DLD1 (cell line): ENCODE measurements around the gene PLAGL2.
"Not testable (repeated sequence)": the region's sequence is repeated elsewhere in the genome, so short reads cannot be mapped to it uniquely, and the experiment has no call there.

Source experiments
- in situ Hi-C: cut with HindIII; loops from 2 replicates; pipeline ENCODE4 v1.10.0; 2017; ENCODE audit warnings: low sequenced_read_pairs

Gene PLAGL2, protein sequence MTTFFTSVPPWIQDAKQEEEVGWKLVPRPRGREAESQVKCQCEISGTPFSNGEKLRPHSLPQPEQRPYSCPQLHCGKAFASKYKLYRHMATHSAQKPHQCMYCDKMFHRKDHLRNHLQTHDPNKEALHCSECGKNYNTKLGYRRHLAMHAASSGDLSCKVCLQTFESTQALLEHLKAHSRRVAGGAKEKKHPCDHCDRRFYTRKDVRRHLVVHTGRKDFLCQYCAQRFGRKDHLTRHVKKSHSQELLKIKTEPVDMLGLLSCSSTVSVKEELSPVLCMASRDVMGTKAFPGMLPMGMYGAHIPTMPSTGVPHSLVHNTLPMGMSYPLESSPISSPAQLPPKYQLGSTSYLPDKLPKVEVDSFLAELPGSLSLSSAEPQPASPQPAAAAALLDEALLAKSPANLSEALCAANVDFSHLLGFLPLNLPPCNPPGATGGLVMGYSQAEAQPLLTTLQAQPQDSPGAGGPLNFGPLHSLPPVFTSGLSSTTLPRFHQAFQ

DNA sequence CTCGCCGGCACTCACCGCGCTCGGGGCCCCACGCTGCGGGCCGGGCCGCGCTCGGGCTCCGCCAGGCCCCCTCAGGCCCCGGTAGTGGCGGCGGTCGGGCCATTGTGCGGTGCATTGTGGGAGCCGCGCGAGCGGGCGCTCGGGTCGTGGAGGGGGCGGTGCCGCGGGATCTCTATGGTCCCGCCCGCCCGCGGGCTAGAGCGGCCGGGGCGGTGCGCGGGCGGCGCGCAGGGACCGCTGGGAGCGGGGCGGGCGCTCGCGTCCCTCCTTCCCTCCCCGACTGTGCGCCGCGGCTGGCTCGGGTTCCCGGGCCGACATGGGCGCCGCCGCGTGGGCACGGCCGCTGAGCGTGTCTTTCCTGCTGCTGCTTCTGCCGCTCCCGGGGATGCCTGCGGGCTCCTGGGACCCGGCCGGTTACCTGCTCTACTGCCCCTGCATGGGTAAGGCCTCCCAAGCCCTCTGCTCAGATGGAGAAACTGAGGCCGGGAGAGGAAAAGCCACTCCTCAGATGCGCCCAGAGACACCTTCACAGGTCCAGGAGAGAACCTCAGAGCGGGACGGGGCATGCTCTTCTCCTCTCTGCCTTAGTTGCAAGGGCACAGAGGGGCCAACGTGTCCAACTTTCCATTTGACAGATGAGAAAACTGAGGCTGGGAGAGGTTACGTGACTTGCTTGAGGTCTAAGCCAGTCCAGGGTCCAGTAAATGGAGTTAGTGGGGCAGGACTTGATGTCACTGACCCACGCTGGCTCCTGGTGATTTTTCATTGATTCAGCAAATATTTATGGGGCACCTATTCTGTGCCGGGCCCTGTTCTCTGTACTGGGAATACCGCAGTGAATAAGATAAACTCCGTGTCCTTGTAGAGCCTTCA lies at the start of gene PLAGL2, which contains the start of gene POFUT1:
Gene PLAGL2, minus strand, starts transcription at position 118 of the 873 bp plus-strand sequence. CDS start 5,565 bp downstream, outside the sequence.
Gene POFUT1, plus strand, starts transcription at position 255 of the 873 bp plus-strand sequence. Its CDS starts 62 bp downstream, at position 317.
- in situ Hi-C loops = no loop called here

DNA sequence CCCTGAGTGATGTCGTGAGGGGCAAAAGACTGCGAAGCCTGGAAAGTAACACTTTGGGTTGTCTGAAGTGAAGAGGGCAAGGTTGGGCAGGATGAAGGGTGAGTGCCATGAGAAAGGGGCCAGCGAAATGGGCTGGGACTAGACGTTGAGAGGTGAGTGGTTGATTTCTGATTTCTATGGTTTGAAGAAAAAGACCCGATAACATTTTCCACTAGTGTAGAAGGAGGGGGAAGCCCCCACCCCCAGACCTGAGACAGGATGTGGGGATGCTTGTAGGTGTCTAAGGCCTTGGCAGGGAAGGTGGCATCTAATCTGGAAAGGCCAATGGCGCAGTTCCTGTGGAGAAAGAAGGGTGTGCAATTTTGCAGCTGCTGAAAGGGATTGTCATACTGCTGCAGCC lies 44.6 kb upstream of the PLAGL2 start:
- in situ Hi-C loops = no loop called here

DNA sequence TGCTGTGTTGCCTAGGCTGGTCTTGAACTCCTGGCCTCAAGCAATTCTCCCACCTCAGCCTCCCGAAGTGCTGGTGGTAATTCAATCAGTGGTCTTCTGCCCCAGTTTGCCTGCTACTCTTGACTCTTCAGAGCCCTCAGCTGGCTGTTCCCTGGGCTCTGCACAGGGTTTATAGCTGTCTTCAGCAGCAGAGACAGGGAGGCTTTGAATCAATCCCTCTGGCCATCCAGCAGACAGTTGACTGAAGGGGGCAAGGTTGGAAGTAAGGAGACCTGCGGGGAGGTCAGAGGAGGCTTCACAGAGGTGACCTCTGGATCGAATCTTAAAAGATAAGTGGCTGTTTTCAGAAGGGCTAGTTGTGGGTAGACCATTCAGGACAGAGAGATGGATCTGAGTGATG lies 43.9 kb upstream of the PLAGL2 start:
- in situ Hi-C loops = no loop called here

DNA sequence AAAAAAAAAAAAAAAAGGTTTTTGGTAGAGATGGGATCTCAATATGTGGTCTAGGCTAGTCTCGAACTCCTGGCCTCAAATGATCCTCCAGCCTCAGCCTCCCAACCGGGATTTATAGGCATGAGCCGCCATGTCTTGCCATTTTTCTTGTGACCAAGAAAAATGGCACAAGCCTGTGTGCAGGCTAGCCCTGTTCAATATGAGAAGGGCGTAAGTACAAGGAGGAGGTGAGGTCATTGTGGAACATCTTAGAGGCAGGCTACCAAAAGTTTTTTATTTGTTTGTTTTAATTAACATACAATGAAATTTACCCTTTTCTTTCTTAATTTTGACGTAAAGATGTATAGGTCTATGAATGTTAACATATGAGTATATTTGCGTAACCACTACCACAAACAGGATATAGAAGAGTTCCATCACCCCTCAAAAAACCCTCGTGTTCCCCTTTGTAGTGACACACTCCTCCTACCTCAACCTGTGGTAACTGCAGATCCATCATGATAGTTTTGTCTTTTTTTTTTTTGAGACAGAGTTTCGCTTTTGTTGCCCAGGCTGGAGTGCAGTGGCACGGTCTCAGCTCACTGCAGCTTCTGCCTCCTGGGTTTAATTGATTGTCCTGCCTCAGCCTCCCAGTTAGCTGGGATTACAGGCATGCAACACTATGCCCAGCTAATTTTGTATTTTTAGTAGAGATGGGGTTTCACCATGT lies 41.6 kb upstream of the PLAGL2 start:
- in situ Hi-C loops = no loop called here

DNA sequence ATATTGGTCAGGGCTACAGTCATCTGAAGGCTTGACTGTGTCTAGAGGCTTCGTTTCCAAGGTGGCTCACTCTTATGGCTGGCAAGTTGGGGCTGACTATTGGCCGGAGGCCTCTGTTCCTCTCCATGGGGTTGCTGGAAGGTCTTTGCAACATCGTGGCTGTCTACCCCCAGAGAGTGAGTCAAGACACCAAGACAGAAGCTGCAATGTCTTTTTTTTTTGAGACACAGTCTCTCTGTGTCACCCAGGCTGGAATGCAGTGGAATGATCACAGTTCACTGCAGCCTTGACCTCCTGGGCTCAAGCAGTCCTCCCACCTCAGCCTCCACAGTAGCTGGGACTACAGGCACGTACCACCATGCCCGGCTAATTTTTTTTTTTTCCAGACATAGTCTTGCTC lies 40.5 kb upstream of the PLAGL2 start:
- in situ Hi-C loops = no loop called here

DNA sequence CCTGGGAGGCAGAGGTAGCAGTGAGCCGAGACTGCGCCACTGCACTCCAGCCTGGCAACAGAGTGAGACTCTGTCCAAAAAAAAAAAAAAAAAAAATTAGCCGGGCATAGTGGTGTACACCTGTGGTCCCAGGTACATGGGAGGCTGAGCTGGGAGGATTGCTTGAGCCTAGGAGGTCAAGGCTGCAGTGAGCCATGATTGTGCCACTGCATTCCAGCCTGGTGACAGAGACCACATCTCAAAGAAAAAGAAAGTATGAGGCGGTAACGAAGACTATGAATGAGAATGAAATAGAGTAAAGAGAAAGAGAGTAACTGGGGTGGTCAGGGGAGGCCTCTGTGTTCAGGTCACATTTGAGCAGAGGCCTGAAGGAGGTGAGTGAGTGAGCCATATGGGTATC lies 38.7 kb upstream of the PLAGL2 start:
- in situ Hi-C loops = not testable (repeated sequence)

DNA sequence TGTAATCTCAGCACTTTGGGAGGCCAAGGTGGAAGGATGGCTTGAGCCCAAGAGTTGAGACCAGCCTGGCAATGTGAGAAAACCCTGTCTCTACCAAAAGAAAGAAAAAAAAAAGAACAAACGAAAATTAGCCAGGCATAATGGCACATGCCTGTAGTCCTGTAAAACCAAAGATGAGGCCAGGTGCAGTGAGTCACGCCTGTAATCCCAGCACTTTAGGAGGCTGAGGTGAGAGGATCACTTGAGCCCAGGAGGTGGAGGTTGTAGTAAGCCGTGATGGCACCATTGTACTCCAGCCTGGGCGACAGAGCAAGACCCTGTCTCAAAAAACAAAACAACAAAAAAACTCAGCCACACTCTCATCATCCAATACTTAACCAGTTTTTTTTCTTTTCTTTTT lies 37.4 kb upstream of the PLAGL2 start:
- in situ Hi-C loops = no loop called here

DNA sequence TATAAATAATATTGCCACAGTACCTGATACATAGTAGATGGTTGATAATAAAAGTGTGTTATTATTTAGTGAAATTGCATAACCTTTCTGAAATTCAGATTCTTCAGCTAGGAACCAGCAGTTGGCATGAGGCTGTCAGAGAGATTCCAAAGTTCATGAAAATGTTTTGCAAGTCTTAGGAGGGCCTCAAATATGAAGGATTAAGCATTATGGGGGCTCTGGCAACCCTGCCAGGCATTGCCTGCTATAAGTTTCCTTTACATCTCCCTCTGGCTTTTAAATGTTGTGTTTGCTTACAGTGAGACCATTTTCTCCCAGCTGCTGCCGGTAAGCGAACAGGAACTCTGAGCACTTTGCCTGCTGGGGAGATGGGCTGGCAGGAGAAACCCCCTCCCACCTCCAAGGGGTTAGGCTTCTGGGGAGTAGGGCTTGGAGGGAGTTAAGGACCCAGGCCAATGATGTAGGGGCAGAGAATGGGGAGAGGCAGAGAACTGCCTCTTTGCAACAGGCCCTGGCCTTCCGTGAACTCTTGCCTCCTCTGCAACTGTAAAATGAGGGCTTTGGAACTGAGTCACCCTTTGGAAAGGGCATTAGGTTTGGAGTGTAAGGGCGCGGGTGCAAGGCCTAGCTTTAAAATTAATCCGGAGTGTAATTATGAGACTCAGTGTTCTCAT lies 36.7 kb upstream of the PLAGL2 start:
- in situ Hi-C loops = no loop called here

DNA sequence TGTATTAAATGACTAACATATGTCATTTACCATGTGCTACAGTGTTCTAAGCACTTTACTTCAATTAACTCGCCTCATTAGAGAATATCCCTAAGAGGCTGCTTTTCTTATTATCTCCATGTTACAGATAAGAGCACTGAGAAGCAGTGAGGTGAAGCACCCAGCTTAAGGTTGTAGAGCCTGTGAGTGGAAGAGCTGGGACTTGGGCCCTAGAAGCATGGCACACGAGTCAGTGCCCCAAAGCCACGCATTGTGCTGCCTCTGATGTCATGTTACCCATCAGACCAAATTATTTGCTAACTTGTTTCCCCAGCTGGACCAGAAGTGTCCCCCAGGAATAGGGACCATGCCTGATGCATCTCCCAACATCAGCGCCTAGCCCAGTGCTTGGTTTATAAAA lies 34.3 kb upstream of the PLAGL2 start:
- in situ Hi-C loops = no loop called here

DNA sequence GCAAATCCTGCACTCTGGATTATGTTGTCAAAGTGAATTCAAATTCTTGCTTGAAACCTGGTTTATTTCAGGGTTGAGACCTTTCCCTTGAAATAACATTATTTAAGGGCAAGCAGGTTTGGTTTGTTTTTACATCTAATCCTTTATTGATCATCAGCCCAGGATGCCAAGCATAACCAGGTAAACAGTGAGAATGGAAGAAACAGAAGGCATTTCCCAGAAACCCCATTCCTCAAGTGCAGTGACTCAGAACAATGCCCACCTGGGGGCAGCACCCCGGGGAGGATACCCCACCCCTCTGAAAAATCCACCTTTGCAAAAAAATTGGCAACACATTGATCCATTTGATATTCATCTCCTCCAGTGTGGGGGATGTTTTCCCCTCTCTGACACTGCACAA lies 32.7 kb upstream of the PLAGL2 start:
- in situ Hi-C loops = no loop called here

DNA sequence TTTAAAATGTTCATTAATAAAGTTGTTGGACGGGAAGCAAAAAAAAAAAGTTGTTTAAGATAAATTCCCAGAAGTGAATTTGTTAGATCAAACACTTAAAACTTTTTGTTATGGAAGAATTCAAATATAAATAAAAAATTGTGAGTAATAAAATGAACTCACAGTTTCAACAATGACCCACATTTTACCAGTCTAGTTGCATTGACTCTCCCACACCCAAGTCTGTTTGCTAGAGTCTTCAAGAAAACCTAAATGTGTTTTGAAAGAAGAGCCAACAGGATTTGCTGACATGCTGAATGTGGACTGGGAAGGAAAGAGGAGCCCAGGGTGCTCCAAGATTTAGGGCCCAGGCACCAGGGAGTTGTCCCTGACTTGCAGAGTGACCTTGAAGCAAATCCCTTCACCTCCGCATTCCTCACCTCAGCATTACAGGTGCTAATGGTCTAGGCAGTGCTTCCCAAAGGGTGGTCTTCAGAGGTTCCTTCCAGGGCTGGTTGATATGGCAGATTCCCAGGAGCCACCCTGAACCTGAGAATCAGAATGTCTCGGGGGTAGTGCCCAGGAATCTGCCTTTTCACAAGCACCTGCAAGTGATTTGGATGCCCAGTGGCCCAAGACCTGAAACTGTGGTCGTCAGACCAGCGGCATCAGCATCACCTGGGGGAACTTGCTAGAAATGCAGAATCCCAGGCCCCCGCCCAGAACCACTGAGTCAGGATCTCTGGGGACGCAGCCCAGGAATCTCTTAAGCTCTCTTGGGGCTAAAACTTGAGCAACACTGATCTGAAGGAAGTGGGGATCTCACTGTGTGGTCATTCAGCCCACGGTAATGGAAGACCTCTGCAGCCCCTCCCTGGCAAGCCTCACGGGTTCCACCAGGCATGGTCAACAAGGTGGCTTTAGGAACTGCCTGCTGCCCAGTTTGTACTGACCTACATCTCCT lies 31.2 kb upstream of the PLAGL2 start:
- in situ Hi-C loops = no loop called here

DNA sequence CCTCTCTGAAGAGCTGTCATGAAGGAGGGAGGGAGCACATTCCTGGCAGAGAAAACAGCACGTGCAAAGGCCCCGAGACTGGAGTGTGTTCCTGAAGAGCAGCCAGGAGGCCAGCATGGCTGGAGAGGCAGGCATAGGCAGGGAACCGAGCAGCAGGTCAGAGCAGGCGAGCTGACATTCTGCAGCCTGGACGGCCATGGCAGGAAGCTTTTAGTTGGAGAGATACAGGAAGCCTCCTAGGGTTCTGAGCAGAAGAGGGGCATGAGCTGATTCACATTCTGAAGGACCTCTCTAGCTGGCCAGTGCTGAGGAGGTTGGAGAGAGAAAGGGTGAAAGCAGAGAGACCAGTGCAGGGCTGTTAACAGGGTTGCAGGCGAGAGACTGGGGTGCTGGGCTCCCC lies 29.9 kb upstream of the PLAGL2 start:
- in situ Hi-C loops = no loop called here

DNA sequence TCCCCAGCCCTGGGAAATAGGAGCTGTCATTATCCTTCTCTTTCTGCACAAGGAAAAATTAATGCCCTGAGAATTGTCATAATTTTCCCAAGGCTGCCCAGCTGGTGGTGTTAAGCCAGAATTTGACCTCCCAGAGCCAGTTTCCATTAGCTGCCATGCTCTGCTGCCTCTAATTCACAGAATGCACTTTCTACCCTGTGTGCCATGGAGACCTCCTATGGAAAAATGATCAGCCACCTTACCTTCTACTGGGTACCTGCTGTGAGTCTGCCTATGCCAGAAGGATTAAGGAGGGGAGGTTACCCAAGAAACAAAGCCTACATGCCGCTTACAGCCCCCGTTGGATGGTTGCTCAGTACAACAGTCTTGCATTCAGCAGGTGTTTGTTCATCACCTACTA lies 29.3 kb upstream of the PLAGL2 start:
- in situ Hi-C loops = no loop called here

DNA sequence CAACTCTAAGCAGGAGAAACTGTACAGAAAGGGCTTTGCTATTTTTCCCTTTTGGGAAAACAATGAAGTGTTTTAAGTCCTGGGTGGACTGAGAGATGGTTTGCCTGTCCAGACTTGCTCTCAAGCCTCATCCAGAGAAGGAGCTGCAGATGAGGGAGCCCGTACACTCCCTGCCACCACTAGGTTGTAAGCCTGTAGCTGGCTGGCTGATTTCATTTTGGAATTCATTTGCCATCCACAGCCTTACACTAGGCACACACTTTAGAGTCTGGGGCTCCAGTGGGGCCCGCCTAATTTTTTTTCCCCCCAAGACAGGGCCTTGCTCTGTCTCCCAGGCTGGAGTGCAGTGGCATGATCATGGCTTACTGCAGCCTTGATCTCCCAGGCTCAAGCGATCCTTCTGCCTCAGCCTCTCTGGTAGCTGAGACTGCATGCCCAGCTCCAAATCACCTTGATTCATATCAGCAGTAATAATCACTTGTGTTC lies 28.5 kb upstream of the PLAGL2 start:
- in situ Hi-C loops = no loop called here

DNA sequence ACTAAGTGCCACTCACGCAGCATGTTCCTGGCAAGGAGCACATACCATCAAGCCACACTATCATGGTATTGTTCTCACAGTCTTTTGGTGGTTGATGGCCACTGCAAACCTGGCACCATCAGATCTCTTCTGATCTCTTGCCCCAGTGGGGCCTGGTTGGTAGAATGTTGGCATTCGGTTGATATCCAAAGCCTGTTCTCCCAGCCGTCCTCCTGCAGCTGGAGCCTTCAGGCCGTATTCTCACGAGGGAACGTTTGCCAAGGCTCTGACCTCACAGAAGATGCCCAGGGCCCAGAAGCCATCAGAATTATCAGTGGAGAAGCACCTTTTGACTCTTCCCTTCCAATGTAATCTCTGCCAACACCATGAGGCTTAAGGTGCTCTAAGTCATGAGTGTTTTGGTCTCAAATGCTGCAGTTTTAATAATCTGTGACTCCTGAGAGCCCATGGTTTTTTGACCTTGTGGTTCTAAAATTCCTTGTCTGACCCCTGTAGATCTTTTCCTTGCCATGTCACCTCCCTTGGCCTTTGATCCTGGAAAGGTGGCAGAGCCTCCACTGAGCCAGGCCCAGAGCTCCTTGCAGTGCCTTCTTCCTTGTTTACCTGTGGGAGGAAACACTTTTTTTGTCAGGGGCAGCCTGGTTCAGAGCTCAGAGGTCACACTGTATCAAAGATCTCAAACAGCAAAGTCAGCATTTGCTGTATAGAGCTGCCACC lies 27.9 kb upstream of the PLAGL2 start:
- in situ Hi-C loops = no loop called here

DNA sequence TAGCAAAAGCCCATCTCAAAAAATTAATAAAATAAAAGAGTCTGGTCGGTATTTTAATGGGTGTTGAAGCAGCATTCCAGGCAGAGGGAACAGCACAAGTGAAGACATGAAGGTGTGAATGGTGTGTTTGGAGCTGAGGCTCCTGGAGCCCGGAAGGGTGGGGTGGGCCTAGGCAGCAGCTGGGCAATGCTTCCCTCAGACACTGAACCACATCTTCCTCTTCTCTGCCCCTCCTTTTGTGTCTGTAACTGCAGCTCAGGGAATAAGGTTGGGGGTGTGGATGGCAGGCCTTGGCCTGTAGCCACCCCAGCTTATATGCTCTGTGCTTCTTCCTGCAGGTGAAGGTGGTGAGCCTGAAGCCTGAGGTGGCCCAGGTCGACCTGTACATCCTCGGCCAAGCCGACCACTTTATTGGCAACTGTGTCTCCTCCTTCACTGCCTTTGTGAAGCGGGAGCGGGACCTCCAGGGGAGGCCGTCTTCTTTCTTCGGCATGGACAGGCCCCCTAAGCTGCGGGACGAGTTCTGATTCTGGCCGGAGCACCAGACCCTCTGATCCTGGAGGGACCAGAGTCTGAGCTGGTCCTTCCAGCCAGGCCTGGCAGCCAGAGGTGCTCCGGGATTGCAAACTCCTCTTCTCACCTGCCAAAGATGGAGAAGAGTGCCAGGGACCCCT lies 26.7 kb upstream of the PLAGL2 start:
- in situ Hi-C loops = no loop called here

DNA sequence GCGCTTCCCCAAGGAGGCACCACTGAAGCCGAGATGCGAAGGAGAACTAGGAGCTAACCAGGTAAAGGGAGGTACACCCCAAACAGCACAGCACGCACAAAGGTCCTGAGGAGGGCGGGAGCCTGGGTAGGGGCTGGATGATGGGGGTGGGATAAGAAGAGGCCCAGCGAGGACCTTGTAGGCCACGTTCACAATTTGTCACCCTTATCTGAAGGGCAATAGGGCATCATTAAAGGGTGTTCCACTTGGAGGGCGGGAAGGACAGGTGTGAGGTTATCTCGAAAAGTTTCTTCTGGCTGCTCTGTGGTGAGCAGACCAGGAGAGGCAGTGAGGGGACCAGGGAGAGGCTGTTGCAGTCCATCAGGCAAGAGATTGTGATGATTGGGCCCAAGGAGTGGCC lies 25.7 kb upstream of the PLAGL2 start:
- in situ Hi-C loops = no loop called here

DNA sequence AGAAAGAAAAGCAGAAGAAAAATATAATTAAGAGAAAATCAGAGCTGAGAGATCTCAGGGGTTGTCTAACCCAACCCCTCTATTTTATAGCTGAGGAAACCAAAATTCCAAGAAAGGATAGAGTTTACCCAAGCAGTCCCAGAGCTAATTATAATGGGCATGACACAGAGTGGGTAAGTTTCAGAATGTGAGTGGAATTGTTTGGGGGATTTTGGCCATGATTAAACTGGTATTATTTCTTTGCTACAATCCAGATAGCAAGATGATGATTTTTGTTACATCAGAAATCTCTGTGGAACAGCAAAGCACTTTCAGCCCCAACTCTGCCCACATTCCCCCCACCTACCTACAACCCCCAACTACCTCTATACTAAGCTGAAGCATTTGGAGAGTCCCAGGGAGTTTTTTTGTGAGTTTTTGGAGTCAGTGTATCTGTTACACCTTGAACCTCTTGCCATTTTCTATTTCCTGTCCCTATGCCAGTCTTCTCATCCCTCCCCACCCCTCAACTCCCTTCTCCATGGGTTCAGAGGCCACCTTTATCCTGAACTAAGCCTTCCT lies 24.9 kb upstream of the PLAGL2 start:
- in situ Hi-C loops = no loop called here
